ENCODE data around the gene EXOSC10.

The EXOSC10 gene

GRCh38 chr1:11099310-11100148 lies at the start of gene EXOSC10:
TSS of gene EXOSC10 (minus strand) at chr1:11099869. CDS start at chr1:11099831, 38 bp downstream.
- DNase-seq (ENCODE audit: low spot score), result peak; percentile 81

- DNase-seq (ENCODE audit: low spot score), result no peak
Observed at GRCh38 chr1:11147197-11147770, 47.6 kb upstream of the EXOSC10 start.

- DNase-seq (ENCODE audit: low spot score), result no peak
Observed at GRCh38 chr1:11145741-11146140, 46.1 kb upstream of the EXOSC10 start.

GRCh38 chr1:11144570-11145256 lies 45.0 kb upstream of the EXOSC10 start:
- DNase-seq (ENCODE audit: low spot score), result no peak

GRCh38 chr1:11143907-11144306 lies 44.2 kb upstream of the EXOSC10 start:
- no peak for DNase-seq (ENCODE audit: low spot score)

GRCh38 chr1:11143401-11143800 lies 43.7 kb upstream of the EXOSC10 start:
- no peak for DNase-seq (ENCODE audit: low spot score)

GRCh38 chr1:11142618-11143391 lies 43.1 kb upstream of the EXOSC10 start:
- no peak for DNase-seq (ENCODE audit: low spot score)

GRCh38 chr1:11138952-11139351 lies 39.3 kb upstream of the EXOSC10 start:
- no peak for DNase-seq (ENCODE audit: low spot score)

GRCh38 chr1:11138029-11138428 lies 38.4 kb upstream of the EXOSC10 start:
- DNase-seq (ENCODE audit: low spot score), result no peak

GRCh38 chr1:11134898-11135266 lies 35.2 kb upstream of the EXOSC10 start:
- DNase-seq (ENCODE audit: low spot score), result no peak

- no peak for DNase-seq (ENCODE audit: low spot score)
Observed at GRCh38 chr1:11134251-11134897, 34.7 kb upstream of the EXOSC10 start.

GRCh38 chr1:11132563-11133293 lies 33.1 kb upstream of the EXOSC10 start:
- no peak for DNase-seq (ENCODE audit: low spot score)

- DNase-seq (ENCODE audit: low spot score), result no peak
Observed at GRCh38 chr1:11131816-11132215, 32.1 kb upstream of the EXOSC10 start.

GRCh38 chr1:11130406-11130805 lies 30.7 kb upstream of the EXOSC10 start:
- DNase-seq (ENCODE audit: low spot score), result no peak

- DNase-seq (ENCODE audit: low spot score), result no peak
Observed at GRCh38 chr1:11129649-11130390, 30.2 kb upstream of the EXOSC10 start.

- no peak for DNase-seq (ENCODE audit: low spot score)
Observed at GRCh38 chr1:11126569-11126968, 26.9 kb upstream of the EXOSC10 start.

- no peak for DNase-seq (ENCODE audit: low spot score)
Observed at GRCh38 chr1:11125931-11126330, 26.3 kb upstream of the EXOSC10 start.

- no peak for DNase-seq (ENCODE audit: low spot score)
Observed at GRCh38 chr1:11124965-11125364, 25.3 kb upstream of the EXOSC10 start.

- DNase-seq (ENCODE audit: low spot score), result no peak
Observed at GRCh38 chr1:11116318-11116717, 16.6 kb upstream of the EXOSC10 start.

GRCh38 chr1:11114966-11115365 lies 15.3 kb upstream of the EXOSC10 start:
- DNase-seq (ENCODE audit: low spot score), result no peak

Data from pons (tissue), 1 donor.